ENCODE data around the gene ATG101. TPM values are rescaled to one million over a fixed set of nuclear protein-coding genes. Genes with fewer than 3 reads are reported as not detected.
A peak's percentile ranks its signal among the peaks of the same experiment; 100 is the strongest.

ATG101 gene
- total and polyA plus RNA-seq, 4 donors: 12.9 to 31.8 (median 29.4) TPM

DNA sequence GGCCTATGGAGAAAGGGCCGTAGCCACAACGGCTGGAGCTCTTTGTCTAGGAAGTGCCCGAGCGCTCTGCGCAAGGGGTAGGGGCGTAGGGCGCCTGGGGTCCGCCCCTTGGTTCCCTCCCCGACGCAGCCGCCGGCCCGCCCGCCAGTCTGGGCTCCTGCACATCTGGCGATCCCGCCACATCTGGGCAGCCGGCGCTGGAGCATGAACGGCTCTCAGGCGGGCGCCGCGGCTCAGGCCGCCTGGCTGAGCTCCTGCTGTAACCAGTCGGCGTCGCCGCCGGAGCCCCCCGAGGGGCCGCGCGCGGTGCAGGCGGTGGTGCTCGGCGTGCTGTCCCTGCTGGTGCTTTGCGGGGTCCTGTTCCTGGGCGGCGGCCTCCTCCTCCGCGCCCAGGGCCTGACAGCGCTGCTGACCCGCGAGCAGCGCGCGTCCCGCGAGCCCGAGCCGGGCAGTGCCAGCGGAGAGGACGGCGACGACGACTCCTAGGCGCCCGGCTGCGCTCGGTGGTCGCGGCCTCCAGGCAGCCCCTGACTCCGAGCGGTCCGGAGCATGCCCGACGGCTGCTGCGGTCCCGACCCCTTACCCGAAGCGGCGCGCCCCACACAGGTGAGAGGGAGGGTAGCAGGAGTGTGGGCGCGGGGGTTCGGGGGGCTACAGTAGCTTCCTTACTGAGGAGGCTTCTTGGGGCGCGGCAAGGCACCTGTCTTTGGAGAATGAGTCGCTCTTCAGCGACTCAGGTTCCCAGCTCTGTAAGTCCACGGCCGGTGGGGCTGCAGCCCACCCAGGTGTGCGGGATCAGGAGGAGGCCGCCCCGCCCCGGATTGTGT lies 10.0 kb downstream of the ATG101 start, which contains the start of gene SMIM41 (continued):
- TF ChIP-seq, protein P1, sequence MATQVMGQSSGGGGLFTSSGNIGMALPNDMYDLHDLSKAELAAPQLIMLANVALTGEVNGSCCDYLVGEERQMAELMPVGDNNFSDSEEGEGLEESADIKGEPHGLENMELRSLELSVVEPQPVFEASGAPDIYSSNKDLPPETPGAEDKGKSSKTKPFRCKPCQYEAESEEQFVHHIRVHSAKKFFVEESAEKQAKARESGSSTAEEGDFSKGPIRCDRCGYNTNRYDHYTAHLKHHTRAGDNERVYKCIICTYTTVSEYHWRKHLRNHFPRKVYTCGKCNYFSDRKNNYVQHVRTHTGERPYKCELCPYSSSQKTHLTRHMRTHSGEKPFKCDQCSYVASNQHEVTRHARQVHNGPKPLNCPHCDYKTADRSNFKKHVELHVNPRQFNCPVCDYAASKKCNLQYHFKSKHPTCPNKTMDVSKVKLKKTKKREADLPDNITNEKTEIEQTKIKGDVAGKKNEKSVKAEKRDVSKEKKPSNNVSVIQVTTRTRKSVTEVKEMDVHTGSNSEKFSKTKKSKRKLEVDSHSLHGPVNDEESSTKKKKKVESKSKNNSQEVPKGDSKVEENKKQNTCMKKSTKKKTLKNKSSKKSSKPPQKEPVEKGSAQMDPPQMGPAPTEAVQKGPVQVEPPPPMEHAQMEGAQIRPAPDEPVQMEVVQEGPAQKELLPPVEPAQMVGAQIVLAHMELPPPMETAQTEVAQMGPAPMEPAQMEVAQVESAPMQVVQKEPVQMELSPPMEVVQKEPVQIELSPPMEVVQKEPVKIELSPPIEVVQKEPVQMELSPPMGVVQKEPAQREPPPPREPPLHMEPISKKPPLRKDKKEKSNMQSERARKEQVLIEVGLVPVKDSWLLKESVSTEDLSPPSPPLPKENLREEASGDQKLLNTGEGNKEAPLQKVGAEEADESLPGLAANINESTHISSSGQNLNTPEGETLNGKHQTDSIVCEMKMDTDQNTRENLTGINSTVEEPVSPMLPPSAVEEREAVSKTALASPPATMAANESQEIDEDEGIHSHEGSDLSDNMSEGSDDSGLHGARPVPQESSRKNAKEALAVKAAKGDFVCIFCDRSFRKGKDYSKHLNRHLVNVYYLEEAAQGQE (IDR thresholded peaks at IDR 0.05): no peak
- TF ChIP-seq, protein P2, sequence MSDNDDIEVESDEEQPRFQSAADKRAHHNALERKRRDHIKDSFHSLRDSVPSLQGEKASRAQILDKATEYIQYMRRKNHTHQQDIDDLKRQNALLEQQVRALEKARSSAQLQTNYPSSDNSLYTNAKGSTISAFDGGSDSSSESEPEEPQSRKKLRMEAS (IDR thresholded peaks at IDR 0.05): no peak
- no peak for TF ChIP-seq NR2F2 (IDR thresholded peaks at IDR 0.05)
- TF ChIP-seq YY1 (IDR thresholded peaks at IDR 0.05): no peak
- no peak for TF ChIP-seq EGR1 (IDR thresholded peaks at IDR 0.05; ENCODE audit: low read depth in 2 of 2)
- TF ChIP-seq RXRA (IDR thresholded peaks at IDR 0.05): no peak
- TF ChIP-seq FOXA2 (IDR thresholded peaks at IDR 0.05): no peak
- TF ChIP-seq JUND (IDR thresholded peaks at IDR 0.05): no peak
- no peak for TF ChIP-seq TAF1 (conservative IDR thresholded peaks at IDR 0.05)

DNA sequence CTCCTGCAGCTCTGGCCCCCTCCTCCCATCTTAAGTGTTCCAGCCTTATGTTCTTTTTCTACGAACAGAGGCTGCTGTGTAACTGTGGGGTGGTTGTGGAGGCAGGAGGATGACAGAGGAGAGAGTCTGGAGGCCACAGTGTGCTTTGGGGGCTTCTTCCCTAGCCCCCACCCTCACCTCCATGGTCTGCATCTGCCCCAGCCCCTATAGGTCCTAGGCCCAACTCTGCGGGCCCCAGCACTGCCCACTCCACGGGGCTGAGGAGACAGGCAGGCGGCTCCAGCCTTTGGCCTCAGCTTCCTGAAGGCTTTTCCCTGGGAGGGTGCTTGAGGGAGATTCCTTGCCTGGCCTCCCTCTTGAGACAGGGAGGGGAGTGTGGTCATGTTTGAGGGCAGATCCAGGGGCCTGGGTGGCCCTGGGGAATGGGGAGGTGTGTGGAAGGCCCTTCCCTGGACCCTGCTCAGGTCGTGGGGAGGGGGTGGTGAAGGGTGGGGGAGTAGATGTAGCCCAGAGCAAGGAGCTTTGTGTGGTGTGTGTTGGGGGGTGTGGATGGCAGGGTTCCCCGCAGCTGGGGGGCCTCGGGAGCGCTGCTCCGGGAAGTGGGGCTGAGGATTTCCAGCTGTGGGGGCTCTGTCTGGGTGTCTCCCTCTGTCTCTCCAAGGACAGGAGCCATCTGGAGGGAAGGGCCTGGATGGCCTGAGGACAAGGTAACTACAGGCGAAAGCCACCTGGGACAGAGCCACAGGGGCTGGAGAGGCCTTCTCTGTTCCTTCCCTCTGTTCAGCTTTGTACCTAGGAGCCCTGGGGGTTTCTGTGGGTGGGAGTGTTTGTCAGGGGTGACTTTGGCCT lies 10.8 kb downstream of the ATG101 start:
- H3K4me1 ChIP-seq (ENCODE audit: control insufficient read depth in 4 of 4, insufficient read depth in 4 of 4, low read length in 3 of 4): peaks cover 8 to 34% (median 26%) of the 10 kb centered on the region in 4 donors
- H3K9me3 ChIP-seq (ENCODE audit: control insufficient read depth in 4 of 4, low read length in 3 of 4): no peaks in the 10 kb centered on the region
- H3K27ac ChIP-seq (ENCODE audit: low read depth in 1 of 2, low read length in 2 of 2): peak overlapping the region; percentile 80 to 81
- H3K4me3 ChIP-seq (ENCODE audit: low read depth in 1 of 3, low read length in 3 of 3): no peak overlapping the region
- WGBS: 81% methylated on average over 10 of the region's 10 CpGs
- H3K9ac ChIP-seq (ENCODE audit: low read depth in 1 of 2, low read length in 2 of 2): peak overlapping the region in 1 of 2 donors; percentile 16
- DNase-seq (ENCODE audit: low spot score): no peak
- no peaks in the 10 kb centered on the region for H3K27me3 ChIP-seq (ENCODE audit: control insufficient read depth in 4 of 4, insufficient read depth in 4 of 4, low read length in 3 of 4)
- peaks cover 5 to 30% (median 18%) of the 10 kb centered on the region in 4 donors for H3K36me3 ChIP-seq (ENCODE audit: control insufficient read depth in 4 of 4, insufficient read depth in 3 of 4, low read depth in 1 of 4, low read length in 3 of 4)
- no peak for TF ChIP-seq FOXA2 (IDR thresholded peaks at IDR 0.05)
- no peak for TF ChIP-seq SP1 (IDR thresholded peaks at IDR 0.05)
- TF ChIP-seq, protein P3, sequence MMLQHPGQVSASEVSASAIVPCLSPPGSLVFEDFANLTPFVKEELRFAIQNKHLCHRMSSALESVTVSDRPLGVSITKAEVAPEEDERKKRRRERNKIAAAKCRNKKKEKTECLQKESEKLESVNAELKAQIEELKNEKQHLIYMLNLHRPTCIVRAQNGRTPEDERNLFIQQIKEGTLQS (IDR thresholded peaks at IDR 0.05): no peak
- no peak for TF ChIP-seq GABPA (IDR thresholded peaks at IDR 0.05 in 1 of 2, conservative IDR thresholded peaks at IDR 0.05 in 1 of 2)
- TF ChIP-seq HNF4G (IDR thresholded peaks at IDR 0.05): no peak
- no peak for TF ChIP-seq RXRA (IDR thresholded peaks at IDR 0.05)
- TF ChIP-seq RAD21 (IDR thresholded peaks at IDR 0.05): no peak
- no peak for TF ChIP-seq FOXA1 (IDR thresholded peaks at IDR 0.05)
- no peak for TF ChIP-seq NR2F2 (IDR thresholded peaks at IDR 0.05)
- no peak for TF ChIP-seq TAF1 (conservative IDR thresholded peaks at IDR 0.05)
- TF ChIP-seq HNF4A (conservative IDR thresholded peaks at IDR 0.05): no peak
- TF ChIP-seq, protein P4, sequence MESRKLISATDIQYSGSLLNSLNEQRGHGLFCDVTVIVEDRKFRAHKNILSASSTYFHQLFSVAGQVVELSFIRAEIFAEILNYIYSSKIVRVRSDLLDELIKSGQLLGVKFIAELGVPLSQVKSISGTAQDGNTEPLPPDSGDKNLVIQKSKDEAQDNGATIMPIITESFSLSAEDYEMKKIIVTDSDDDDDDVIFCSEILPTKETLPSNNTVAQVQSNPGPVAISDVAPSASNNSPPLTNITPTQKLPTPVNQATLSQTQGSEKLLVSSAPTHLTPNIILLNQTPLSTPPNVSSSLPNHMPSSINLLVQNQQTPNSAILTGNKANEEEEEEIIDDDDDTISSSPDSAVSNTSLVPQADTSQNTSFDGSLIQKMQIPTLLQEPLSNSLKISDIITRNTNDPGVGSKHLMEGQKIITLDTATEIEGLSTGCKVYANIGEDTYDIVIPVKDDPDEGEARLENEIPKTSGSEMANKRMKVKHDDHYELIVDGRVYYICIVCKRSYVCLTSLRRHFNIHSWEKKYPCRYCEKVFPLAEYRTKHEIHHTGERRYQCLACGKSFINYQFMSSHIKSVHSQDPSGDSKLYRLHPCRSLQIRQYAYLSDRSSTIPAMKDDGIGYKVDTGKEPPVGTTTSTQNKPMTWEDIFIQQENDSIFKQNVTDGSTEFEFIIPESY (IDR thresholded peaks at IDR 0.05): no peak
- TF ChIP-seq, protein P2 (IDR thresholded peaks at IDR 0.05): no peak
- no peak for TF ChIP-seq JUND (IDR thresholded peaks at IDR 0.05)
- TF ChIP-seq, protein P1 (IDR thresholded peaks at IDR 0.05): no peak
- TF ChIP-seq, protein P5, sequence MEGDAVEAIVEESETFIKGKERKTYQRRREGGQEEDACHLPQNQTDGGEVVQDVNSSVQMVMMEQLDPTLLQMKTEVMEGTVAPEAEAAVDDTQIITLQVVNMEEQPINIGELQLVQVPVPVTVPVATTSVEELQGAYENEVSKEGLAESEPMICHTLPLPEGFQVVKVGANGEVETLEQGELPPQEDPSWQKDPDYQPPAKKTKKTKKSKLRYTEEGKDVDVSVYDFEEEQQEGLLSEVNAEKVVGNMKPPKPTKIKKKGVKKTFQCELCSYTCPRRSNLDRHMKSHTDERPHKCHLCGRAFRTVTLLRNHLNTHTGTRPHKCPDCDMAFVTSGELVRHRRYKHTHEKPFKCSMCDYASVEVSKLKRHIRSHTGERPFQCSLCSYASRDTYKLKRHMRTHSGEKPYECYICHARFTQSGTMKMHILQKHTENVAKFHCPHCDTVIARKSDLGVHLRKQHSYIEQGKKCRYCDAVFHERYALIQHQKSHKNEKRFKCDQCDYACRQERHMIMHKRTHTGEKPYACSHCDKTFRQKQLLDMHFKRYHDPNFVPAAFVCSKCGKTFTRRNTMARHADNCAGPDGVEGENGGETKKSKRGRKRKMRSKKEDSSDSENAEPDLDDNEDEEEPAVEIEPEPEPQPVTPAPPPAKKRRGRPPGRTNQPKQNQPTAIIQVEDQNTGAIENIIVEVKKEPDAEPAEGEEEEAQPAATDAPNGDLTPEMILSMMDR (IDR thresholded peaks at IDR 0.05; ENCODE audit: low read depth, low read length, missing input control): no peak
- no peak for TF ChIP-seq YY1 (IDR thresholded peaks at IDR 0.05)
- TF ChIP-seq EGR1 (IDR thresholded peaks at IDR 0.05; ENCODE audit: low read depth in 2 of 2): no peak

Measured in liver (tissue), 9 donors.